NCI-H526 treated with DMSO at 0.1 percent for 48 hours (cell line): ENCODE data around the gene ASGR1.

Source experiments
- DNase-seq: peaks from one replicate; lab custom pipeline; 2025; lab: John Stamatoyannopoulos, UW

ASGR1 gene

GRCh38 chr17:7216242-7217112 is 37.3 kb upstream of the ASGR1 start:
- no peak for DNase-seq

GRCh38 chr17:7215652-7216180 is 36.5 kb upstream of the ASGR1 start:
- no peak for DNase-seq

- no peak for DNase-seq
Measured at GRCh38 chr17:7215136-7215638, 36.0 kb upstream of the ASGR1 start.

GRCh38 chr17:7214300-7215135 is 35.3 kb upstream of the ASGR1 start:
- DNase-seq: peak; percentile 90

DNA sequence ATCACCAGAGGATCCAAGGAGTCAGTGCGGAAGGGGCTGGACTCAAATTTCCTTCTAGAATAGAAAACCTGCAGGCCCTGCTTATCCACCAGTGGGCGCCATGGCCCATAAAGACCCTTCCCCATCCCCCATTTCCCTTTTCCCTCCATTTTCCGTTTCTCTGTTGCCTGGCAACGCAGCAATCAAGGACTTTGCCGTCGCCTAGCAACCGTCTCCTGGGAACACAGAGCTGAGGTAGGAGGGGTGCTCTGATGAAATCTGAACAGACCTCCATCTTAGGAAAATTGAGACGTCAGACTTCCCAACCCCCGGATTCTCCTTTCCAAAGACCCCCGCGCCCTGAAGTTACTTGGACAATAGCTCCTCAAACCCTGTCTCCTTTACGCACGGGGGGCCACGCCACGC is 34.7 kb upstream of the ASGR1 start:
- DNase-seq: peak; percentile 82

DNA sequence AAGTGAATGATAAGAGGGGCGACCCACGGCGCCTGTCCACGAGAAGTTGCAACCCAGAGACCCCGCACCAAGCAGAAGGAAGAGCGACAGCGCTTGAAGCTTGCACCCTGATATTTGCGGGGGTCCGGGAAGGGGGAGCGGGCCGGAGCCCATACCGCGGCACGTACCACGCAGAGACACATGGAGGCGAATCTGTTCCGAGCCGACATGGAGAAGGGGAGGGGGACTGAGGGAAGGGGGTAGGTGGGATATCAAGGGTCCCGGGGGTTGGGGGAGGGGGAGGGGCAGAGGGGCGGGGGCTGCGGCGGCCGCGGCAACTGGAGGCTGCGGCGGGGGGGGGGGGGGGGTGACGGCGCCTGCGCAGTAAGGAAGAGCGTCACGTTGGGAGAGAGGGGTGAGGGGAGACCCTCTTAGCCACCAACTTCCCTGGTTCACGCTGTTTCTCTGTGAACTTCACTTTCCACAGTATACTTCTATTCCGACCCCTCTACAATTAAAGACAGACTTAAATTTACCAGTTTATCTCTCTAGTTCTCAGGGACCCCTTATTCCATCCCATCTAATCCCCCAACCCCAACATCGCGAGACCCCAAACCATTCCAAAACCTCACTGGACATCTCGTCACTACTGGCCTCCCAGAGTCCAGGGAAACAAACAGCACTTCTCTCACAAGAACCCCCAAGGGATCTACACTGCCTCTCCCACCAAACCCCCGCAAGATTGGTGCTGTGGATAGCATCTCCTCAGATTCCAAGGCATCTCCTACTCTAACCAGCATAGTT is 32.5 kb upstream of the ASGR1 start:
- DNase-seq: no peak

DNA sequence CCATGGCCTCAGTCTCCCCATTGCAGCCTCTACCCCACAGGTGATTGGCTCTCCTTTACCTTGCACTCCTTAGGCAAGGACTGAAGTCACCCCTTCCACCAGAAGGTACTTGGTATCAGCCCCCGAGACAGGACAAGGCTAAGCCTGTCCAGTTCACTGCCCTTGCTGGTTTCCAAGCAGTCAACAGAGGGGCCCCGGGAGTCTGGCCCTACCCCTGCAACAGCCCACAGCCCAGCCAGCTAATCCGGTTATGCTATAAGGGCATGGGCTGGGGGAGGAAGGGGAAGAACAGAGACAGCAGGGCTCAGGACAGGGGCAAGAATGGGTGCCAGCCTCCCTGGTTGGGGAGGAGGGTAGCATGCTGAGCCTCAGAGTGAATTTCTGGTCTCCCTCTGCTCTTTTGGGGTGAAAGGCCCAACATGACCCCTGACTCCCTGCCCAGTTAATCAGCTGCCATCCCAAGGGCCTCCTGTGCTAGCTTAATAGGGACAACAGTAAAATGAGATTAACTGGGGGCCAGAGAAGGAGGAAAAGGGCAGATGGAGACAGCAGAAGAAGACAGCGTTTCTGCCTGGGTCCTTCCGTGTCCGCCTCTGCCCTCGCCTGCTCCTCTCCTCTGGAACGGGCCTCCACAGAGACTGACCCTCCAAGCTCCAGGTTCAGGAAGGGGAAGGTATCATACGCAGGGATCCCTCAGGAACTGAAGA is 29.7 kb upstream of the ASGR1 start:
- DNase-seq: no peak

DNA sequence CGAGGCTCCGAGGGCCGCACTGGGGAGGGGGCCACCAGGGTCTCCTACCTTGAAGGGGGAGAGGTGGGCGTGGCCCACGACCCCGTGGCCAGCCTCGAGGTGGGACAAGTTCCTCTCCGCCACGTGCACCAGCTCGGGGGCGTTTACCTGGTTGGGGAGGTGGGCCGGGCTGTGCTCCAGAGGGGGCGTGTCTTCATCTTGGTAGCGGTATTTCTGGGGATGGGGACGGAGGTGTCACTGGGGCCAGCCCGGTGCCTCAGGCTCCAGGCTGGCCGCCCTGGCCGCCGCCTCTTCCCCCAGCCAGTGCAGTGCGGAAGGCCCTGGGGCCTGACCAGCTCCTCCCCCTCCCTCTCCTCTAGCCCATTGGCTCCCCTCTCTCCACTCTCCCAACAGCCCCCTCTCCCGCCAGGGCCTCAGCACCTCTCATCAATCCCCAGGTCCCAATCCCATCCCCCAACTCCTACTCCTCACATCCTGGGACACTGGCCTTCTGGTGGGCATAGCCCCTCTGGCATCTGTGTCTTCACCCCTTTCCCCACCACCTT is 28.9 kb upstream of the ASGR1 start:
- DNase-seq: no peak

DNA sequence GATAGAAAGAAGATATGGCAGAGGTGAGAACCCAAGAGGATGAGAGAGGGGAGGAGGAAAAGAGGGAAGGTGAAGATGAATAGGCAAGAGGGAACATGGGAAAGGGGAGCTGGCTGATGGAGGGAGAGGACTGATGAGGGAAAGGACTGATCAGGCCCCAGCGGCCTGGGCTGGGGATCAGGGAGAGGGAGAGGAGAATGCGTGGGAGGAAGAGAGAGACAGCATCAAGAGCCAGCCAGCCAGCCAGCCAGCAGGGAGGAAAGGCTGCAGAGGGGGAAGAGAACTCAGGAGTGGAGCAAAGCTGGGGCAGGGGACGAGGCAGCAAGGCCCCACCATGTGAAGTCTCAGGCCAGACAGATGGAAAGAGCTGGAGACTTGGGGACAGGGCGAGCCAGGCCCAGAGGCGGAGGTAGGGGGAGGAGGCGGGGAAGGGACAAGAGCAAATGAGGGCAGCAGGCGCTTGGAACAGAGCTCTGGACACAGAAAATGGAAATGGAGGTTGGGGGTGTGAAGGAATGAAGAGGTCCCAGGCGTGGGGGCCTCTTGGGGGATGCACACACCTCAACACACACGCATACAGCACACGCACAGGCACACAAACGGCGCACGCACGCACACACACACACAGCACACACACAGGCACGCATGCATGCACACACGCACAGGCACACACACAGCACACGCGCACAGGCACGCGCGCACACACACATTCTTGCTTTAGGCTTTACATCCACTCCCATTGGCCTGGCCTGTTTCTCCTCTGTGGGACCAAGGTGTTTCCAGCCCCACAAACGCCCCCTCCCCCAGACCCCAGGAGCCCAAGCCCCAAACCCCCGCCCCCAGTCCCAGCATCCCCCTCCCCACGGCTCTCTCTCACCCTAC is 28.2 kb upstream of the ASGR1 start:
- DNase-seq: no peak

- DNase-seq: no peak
Measured at GRCh38 chr17:7205561-7205960, 26.4 kb upstream of the ASGR1 start.

- DNase-seq: no peak
Measured at GRCh38 chr17:7204828-7205461, 25.8 kb upstream of the ASGR1 start.

- DNase-seq: no peak
Measured at GRCh38 chr17:7204336-7204735, 25.2 kb upstream of the ASGR1 start.

- no peak for DNase-seq
Measured at GRCh38 chr17:7203391-7203790, 24.2 kb upstream of the ASGR1 start.

DNA sequence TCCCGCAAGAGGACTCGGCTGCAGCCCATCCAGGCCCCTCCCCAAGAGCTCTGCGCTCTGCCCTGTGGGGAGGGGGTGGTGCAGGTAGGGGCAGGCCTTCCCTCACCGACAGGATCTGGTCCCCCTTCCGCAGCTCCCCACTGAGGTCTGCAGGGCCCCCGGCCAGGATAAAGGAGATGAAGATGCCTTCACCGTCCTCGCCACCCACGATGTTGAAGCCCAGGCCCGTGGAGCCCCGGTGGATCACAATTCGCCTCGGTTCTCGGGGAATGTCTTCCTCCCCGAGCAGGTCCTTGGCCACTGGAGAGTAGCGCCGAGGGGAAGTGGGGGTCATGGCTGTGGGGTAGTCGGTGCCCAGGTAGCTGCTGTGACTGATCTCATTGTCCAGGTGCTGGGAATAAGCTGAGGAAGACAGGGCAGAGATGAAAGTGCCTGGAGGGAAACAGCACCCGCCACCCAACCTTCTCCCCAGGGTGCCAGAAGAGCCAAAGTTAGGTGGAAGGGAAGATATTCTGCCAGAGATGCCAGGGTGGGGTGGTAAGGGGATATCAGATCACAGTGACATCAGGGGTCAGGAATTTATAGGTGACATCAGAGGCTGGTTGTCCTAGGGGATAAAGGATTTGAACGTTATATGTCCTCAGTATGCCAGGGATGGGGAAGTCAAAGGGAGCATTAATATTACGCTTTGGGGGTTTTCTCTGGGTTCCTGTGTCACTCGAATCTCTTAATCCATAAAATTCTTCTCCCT is 17.7 kb upstream of the ASGR1 start:
- DNase-seq: no peak

- no peak for DNase-seq
Measured at GRCh38 chr17:7195971-7196370, 16.8 kb upstream of the ASGR1 start.

GRCh38 chr17:7192271-7192937 is 13.2 kb upstream of the ASGR1 start:
- no peak for DNase-seq

GRCh38 chr17:7191571-7192270 is 12.6 kb upstream of the ASGR1 start:
- no peak for DNase-seq

DNA sequence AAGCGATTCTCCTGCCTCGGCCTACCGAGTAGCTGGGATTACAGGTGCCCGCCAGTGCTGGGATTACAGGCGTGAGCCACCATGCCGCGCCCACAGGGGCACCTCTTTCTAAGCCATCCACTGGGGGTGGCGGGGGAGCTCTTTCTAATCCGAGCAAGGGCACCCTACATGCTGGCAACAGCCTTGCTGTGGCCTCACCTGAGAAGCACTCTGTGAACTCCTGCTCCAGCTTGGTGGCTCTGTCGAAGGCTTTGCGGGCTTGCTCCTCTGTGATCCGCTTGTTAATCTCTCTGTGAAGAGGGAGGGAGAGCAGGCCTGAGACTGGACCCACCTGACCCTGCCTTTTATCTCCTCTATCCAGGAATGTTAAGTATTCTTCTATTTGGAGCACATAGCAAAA is 11.9 kb upstream of the ASGR1 start:
- DNase-seq: no peak
